LNCaP clone FGC (cell line): ENCODE measurements around the gene CAPN9.
"Not testable (repeated sequence)": the region's sequence is repeated elsewhere in the genome, so short reads cannot be mapped to it uniquely, and the experiment has no call there.

Experiments
- DNase-seq: peaks from one replicate; pipeline ENCODE4 v3.0.0-alpha.2; 2011; ENCODE audit warnings: low read depth
- H3K4me3 ChIP-seq: 2 replicates; pipeline ENCODE4 v1.5.1; 2011; ENCODE audit warnings: mild to moderate bottlenecking, low read depth, low read length, control low read depth
- CTCF ChIP-seq: IDR thresholded peaks from 2 replicates; pipeline ENCODE4 v1.5.1; 2012; ENCODE audit warnings: mild to moderate bottlenecking; ENCODE audit not compliant: control insufficient read depth, insufficient read depth; ENCODE audit errors: extremely low read depth

The CAPN9 gene

GRCh38 chr1:230836793-230837192 is 89.6 kb downstream of the CAPN9 start:
- H3K4me3 ChIP-seq, result no peak overlapping the region
- no peak for DNase-seq
- TF ChIP-seq CTCF, result no peak

GRCh38 chr1:230839173-230839572 is 92.0 kb downstream of the CAPN9 start:
- no peak for TF ChIP-seq CTCF
- DNase-seq, result no peak
- H3K4me3 ChIP-seq, result no peak overlapping the region

- DNase-seq, result no peak
- no peak for TF ChIP-seq CTCF
- no peak overlapping the region for H3K4me3 ChIP-seq
Measured at GRCh38 chr1:230842801-230843200, 95.6 kb downstream of the CAPN9 start.

- no peak overlapping the region for H3K4me3 ChIP-seq
- no peak for TF ChIP-seq CTCF
- DNase-seq, result no peak
Measured at GRCh38 chr1:230843503-230844309, 96.5 kb downstream of the CAPN9 start.

GRCh38 chr1:230844561-230844960 is 97.4 kb downstream of the CAPN9 start:
- DNase-seq, result no peak
- no peak for TF ChIP-seq CTCF
- H3K4me3 ChIP-seq, result no peak overlapping the region

GRCh38 chr1:230845184-230845583 is 98.0 kb downstream of the CAPN9 start:
- not testable (repeated sequence) for H3K4me3 ChIP-seq, DNase-seq

- TF ChIP-seq CTCF, result no peak
- H3K4me3 ChIP-seq, result no peak overlapping the region
- DNase-seq, result no peak
Measured at GRCh38 chr1:230848235-230848634, 101.0 kb downstream of the CAPN9 start.
